ENCODE results near the gene DYSF. TPM values are rescaled to one million over a fixed set of nuclear protein-coding genes. Genes with fewer than 3 reads are reported as not detected.
"Not testable (repeated sequence)": the region's sequence is repeated elsewhere in the genome, so short reads cannot be mapped to it uniquely, and the experiment has no call there.

Gene DYSF
- total RNA-seq, 1 donor from 2014 or later: 20.1 TPM

DNA sequence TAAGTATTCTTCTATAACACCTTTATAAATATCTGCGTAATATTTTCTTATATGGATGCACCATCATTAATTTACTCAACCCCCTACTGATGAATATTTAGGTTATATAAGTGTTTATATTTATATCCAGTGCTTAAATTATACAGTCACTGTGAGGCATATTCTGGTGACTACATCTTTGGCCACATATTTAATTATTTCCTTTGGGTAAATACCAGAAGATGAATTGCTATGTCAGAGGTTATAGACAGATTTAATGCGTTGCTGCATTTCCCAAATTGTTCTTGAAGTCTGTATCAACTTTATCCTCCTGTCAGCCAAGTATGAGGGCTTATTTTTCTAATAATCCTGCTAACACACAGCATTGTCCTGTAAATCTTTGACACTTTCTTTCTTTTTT is 18.7 kb downstream of the DYSF start:
- no peak for DNase-seq (ENCODE audit: low read depth)

DNA sequence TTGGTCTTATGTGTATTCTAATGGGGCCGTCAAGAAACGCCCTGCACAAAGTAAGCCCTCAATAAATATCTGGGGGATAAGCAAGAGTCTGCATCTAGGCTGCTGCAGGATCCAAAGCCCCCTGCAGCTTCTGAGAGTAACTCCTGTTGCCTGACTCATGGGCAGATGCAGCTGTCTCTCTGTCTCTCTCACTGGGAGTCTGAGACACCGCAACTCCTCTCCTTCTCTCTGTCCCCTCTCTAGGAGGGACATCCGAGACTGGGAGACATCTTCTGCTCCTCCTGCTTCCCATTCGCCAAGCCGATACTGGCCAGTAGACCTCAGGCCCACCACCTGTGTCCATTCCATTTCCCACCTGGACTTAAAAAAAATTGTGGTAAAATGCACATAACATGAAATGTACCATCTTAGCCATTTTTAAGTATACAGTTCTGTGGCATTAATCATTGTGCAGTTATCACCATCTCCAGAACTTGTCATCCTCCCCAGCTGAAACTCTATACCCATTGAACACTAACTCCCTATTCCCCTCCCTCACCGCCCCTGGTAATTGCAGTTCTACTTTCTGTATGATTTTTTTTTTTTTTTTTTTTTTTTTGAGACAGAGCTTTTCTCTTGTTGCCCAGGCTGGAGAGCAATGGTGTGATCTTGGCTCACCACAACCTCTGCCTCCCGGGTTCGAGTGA is 20.1 kb downstream of the DYSF start:
- no peak for DNase-seq (ENCODE audit: low read depth)

DNA sequence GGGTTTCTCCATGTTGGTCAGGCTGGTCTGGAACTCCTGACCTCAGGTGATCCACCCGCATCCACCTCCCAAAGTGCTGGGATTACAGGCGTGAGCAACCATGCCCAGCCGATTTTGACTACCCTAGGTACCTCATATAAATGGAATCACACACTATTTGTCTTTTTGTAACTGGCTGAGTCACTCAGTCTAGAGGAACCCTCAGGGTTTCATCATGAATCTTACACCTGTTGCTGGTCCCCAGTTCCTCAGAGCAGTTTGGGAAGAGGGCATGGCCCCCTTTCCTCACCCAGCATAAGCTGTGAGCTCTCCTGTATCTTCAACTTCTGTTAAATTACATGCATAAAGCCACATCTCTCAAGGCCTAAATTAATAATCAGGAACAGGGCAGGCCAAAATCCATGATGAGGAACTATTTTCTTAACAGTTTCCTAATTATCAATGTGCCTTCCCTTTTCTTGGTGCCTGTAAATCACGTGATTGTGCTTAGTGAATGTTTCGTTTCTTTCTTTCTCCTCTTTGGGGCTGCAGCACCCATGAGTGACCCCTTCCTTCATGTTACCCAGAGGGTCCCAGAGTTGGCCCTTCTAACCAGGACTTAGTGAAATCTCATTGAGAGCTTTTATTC is 20.9 kb downstream of the DYSF start:
- DNase-seq (ENCODE audit: low read depth): no peak

DNA sequence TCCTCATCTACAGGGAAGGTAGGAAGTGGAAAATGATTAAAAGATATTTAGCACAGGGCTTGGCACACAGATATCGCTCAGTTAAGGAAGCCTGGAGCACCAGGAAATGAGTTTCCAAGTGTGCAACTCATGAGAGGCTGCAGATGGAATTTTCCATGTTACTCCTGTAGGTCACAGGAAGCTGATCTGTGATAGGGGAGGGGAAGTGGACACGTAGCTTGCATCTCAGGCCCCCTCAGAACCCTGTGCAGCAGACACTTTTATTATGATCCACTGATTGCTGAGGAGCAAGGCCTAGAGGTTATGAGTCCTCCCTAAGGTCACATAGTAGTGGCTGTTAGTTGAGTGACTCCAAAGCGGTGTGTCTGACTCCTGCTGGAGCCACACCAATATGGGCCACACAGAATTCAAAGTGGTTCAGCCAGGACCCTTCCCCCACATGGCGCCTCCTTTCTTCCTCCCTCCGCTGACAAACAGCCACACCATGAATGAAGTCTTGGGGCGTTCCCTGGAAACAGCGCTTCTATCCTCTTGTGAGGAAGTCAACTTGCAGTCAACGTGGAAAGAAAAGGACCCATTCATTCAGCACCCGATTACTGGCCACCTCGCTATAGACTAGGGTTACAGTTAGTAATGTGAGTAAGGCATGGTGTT is 21.5 kb downstream of the DYSF start:
- DNase-seq (ENCODE audit: low read depth): no peak

DNA sequence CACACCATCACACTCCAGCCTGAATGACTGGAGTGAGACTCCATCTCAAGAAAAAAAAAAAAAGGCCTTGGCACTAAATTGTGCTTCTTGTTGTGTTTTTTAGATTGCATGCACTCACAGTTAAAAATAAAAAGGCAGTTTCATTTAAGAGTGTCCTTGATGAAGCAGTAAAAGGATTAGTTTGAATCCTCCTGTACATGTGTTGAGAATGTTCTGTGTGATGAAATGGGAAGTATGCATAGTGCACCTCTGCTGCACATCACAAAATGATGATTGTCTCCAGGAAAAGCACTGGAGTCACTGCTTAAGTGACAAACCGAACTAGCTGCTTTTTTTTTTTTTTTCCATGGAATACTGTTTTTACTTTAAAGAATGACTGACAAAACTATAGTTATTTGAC is 23.1 kb downstream of the DYSF start:
- no peak for DNase-seq (ENCODE audit: low read depth)

DNA sequence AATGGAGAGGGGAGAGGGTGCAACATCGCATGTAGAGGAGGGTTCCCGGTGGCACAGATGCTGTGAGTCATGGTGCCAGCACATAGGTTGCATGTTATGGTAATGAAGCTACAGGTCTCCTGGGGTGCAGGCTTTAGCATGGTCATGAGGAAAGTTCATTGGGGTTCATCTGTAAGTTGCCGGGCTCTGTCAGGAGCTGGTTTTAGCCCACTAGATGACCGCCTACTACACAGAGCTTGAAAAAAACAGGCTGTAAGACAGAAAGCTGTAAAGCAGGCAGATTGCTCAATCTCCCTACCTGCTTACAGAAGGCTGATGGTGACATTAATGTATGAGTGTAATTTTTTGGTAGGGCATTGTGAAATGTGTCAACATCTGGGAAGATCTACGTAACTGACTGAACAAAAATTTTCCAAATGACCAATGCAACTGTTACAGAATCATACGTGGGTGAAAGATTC is 23.9 kb downstream of the DYSF start:
- peak; percentile 23 for DNase-seq (ENCODE audit: low read depth)

DNA sequence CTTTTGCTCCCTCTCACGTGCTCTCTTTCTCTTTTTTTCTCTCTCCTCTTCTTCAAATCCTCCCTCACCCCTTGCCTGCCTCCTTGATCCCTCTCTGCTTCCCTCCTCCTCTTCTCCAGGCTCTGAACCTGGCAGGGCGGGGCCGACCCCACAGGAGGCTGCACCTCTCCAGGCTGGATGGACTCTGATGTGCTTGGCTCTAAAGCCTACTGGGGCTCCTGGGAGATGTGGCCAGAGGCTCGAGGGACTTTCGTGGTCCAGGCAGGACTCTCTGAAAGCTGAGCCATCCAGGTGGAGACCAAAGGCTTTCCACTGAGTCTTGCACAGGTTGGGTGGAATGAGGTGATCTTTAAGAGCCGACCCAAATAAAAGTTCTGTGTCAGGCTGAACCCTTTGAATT is 25.4 kb downstream of the DYSF start:
- DNase-seq (ENCODE audit: low read depth): no peak

DNA sequence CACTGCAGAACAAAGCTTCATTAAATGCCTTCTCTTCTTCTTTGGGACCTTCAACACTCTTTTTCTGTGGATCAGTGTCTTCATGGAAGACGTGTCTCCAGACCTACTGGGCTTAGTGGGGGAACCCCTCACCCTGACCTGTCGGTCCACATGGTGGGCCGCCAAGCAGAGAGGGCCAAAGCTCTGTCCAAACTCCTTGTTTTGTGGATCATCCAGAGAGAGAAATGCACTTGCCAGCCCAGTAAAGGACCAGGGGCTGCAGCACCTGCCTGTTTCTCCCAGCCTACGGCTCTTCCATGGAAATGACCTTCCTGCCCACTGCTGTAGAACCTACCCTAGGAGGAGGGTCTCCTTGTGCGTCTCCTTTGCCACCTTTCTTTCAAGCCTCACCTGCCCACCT is 25.9 kb downstream of the DYSF start:
- no peak for DNase-seq (ENCODE audit: low read depth)

DNA sequence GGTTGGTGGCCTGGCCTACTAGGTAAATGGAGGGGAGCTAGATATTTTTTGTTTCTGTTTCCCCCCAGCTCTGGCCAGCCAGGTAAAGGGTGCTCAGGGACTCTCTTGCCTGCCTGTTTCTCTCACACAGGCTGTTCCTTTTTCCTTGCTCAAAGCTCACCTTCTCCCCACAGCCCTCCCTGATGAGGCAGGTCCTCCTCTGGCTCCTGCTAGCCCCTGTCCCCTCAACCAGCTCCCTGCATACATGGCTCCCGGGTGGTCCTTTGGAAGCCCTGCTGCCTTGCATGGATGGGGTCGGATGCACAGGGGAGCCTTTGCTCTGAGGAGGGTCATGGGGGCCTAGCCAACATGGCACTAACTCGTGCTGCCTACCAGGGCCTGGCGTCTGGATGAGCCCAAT is 27.8 kb downstream of the DYSF start:
- no peak for DNase-seq (ENCODE audit: low read depth)

DNA sequence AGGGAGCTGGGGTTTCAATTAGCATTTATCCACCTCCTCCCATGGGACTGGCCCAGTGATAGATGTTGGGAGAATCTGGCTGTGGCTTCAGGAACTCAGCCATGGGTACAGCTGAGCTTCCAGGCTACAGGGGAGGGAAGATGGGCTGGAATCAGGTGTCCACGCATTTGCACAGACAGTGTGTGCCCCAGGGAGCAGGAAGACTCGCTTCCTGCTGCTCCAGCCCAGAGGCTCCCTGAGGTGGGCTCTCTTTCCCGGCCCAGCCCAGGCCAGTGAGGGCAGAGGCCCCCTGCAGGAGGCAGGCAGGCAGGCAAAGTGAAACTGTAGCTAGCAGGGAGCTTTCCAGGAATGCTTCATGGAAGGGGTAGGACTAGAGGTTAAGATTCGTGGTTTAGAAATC is 28.7 kb downstream of the DYSF start:
- no peak for DNase-seq (ENCODE audit: low read depth)

DNA sequence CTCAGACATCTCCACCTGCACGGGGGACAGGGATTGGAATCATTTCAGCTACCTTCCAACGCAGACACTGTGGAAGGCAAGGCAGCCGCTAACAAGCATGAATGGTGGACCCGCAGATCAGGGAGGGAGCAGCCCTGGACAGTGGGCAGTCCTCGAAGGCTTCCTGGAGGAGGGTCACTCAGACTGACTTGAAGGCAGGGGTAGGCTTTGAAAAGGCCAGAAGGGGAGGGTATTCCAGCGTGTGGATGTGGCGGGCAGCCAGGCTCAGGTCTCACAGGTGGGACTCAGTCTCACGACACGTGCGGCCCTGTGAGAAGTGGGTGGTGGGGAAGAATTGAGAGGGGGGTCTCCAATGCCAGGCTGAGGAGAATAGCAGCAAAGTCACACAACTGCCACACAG is 29.9 kb downstream of the DYSF start:
- no peak for DNase-seq (ENCODE audit: low read depth)

DNA sequence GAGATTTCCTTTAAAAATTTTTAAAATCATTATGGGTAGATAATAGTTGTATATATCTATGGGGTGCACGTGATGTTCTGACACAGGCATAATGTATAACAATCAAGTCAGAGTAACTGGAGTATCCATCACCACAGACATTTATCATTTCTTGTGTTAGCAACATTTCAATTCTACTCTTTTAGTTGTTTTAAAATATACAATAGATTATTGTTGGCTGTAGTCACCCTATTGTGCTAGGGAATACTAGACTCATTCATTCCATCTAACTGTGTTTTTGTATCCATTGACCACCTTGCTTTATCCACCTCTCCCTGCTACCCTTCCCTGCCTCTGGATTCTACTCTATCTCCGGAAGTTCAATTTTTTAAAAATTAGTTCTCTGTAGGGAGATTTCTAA is 31.0 kb downstream of the DYSF start:
- DNase-seq (ENCODE audit: low read depth): no peak

DNA sequence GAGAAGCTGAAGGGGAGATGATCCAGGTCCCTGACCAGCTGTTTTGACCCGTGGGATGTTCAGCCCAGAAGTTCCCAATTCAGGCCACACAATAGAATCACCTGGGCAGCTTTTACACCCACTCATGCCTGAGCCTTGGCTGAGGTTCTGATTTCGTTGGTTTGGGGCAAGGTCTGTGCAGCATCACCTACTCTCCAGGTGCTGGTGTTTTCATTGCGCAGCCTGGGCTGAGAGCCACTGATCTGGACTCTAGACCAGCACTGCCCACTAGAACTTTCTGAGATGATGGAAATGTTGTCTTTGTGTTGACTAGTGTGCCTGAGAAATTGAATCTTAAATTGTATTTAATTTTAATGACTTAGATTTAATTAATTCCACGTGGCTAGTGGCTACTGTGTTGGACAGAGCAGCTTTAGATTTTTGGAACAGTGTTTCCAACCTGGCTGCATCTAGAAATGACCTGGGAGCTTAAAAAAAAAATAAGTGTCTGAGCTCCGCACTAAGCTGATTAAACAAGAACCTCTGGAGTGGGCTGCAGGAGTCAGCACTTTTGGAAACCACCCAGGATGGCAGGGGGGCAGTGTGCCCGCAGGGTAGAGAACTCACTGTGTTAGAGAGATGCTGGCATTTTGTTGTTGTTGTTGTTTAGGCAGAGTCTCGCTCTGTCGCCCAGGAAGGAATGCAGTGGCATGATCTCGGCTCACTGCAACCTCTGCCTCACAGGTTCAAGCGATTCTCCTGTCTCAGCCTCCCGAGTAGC is 33.7 kb downstream of the DYSF start:
- no peak for DNase-seq (ENCODE audit: low read depth)

DNA sequence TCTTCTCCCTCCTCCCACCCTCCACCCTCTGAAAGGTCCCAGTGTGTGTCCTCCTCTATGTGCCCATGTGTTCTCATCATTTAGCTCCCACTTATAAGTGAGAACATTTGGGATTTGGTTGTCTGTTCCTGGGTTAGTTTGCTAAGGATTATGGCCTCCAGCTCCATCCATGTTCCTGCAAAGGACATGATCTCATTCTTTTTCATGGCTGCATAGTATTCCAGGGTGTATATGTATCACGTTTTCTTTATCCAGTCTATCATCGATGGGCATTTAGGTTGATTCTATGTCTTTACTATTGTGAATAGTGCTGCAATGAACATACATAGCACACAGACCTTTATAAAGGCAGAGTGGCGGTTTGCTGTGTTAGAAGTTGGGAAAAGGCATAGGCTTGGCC is 38.2 kb downstream of the DYSF start:
- DNase-seq (ENCODE audit: low read depth): not testable (repeated sequence)

DNA sequence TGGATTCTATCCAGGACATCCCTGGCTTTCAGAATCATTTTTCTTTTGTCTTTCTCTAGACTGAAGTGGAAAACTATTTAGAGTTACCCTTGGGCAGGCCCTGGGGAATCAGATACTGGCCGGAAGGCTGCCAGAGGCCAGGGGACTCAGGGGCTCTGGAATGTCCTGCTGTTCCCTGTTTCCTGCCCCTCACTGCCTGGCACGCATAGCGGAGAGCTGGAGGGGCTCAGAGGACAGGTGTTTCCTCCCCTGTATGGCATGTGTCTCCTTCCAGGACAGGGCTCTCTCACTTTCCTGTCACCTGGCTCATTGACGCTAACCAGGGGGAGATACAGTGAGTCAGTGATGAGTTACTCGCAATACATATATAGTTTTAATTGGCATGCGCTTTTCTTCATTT is 38.8 kb downstream of the DYSF start:
- DNase-seq (ENCODE audit: low read depth): no peak

DNA sequence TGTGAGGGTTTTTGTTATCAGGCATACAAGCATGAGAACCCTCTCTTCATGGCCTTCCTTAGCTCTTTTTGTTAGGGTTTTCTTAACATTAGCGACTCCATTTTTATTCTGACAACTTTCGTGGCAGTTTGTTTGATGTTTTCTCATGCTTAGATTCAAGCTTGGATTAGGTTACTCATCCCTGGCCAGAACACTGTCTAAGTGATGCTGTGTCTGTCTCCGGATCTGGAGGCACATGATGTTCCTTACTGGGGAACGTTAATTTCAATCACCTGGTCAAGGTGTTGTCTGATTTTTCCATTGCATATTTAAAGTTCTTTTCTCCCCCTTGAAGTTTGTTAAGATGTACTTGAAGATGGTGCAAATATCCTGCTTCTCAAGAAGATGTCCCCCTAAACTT is 40.7 kb downstream of the DYSF start:
- no peak for DNase-seq (ENCODE audit: low read depth)

DNA sequence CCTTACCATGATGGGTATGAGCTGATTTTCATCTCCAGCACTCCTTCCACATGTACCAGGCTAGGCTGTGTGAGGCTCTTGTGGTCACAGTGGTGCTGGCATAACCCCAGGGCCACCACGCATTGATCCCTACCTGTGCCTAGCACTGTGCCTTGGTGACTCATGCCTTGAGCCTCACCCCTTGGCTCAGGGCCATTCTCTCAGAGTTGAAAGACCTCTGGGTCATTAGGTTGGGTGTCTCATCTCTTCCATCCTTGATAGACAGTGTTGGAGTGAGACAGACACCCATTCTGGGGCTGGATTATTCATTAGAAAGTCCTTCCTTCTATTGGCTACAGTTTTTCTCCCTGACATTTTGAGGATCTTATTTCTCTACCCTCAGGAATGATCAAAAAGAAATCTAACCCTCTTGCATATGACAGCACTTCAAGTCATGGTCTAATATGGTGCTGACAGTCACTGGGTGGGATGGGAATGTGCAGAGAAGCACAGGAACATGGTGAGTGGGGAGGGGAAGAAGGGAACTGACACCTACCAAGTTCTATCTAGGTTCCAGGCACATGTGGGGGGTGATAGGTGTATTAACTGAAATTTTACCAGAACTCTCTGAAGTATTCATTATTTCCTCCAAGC is 41.3 kb downstream of the DYSF start:
- no peak for DNase-seq (ENCODE audit: low read depth)

DNA sequence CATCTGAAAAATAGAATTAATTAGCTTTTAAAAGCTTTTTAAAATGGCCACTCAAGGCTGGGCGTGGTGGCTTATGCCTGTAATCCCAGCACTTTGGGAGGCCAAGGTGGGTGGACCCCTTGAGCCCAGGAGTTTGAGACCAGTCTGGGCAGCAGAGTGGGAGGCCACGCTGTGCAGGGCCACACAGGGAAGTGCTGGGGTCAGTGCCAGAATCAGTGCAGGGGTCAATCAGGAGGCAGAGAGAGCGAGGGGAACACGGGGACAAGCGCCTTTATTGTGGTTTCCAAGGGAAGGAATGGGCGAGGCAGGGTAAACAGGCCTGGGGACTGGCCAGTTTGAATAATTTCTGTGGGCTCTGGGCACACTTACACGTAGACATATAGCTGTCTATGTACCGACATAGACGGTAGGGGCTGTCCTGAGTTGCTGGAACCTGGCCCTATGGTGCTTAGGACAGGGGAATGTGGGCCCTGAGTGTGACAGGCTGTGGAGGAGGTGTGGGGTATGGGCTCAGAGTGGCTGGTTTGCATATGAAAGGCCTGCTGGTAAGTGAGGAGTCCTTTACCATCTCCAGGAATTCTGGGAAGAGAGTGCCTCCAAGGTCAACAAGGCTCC is 42.9 kb downstream of the DYSF start:
- no peak for DNase-seq (ENCODE audit: low read depth)

DNA sequence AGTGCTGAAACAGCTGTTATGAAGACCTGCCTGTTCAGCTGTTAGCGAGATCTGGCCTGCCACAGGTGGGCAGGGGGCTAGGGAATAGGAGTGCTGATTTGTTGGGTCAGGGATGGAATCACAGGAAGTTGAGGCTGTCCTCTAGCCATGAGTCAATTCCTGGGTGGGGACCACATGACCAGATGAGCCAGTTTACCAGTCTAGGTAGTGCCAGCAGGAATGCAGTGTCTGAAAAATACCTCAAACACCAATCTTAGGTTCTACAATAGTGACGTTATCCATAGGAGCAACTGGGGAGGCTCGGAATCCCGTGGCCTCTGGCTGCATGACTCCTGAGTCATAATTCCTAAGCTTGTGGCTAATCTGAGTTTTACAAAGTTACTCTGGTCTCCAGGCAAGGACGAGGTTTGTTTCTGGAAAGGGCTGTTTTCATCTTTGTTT is 44.9 kb downstream of the DYSF start:
- peak; percentile 97 for DNase-seq (ENCODE audit: low read depth)

DNA sequence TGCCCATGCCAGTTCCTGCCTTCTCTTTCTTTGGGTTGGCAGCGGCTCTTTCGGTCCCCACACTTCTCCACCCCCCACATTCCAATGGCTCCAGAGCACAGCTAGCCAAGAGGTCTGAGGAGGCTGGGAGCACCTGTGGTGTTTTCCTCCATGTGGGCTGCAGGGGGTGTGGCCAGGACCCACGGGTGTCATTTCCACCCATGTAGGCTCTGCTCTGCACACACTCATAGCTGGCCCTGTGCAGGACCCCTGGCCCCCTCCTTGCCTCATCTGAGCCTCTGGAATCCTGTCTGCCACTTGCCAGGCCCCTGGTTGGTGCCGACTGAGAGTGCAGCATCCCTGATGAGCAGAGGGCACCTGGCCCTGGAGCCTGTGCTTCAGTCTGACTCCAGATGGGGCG is 46.3 kb downstream of the DYSF start:
- DNase-seq (ENCODE audit: low read depth): no peak

DNA sequence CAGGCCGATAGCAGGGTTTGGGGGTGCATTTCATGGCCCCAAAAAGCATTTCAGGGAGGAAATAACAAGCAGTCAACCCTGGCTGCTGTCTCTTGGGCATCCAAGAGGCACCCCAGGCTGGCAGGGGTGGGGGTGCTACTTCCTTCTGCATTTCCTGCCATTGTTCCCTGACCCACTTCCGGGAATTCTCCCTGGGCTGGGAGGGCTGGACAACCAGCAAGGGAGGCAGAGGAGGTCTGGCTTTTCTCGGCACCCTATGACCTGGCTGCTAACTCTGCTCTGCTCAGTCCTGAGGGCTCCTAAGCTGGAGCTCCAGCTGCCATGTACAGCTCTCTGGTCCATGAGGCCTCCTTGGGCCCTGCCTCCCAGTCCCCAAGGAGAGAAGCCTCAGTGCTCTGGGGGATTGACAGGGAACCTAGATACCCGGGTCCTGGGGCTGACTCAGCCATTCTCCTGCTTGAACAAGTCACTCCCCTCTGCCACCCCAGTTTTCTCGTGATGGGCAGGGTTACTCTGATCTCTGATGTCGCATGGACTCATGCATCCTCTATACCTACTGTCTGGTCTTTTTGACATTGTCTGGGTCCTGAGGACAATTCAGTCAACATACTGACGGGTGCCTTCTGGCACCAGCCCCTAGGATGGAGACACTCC is 47.2 kb downstream of the DYSF start:
- peak; percentile 6 for DNase-seq (ENCODE audit: low read depth)

Measured in renal cortical epithelial cell (primary cell).